ENCODE results near the gene PDIA6.

DNA sequence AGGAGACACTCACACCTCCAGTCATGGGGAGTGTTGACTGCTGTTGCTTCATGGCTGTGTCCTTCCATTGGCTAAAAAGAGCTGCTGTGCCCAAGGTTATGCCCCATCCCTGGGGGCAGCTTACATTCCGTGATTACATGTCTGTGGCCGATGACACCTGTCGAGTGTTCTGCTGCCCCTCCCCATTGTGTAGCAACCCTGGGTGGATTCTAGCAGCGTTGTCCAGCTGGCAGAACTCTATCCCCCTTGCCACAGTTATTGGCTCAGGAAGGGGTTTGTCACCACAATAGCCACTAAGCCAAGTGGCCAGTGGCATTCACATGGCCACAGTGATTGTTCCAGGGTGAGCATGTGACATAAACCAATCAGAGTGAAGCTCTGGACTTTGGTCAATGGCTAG is 11.6 kb upstream of the PDIA6 start:
- TF ChIP-seq POLR2A (IDR thresholded peaks at IDR 0.05; ENCODE audit: low read depth, low read length) (no peak), POLR2AphosphoS5 (IDR thresholded peaks at IDR 0.05; ENCODE audit: low read depth, low read length) (no peak), TAF1 (IDR thresholded peaks at IDR 0.05; ENCODE audit: low read depth, low read length) (no peak), SPI1 (IDR thresholded peaks at IDR 0.05; ENCODE audit: low read depth, low read length) (no peak), PAX5 (IDR thresholded peaks at IDR 0.05; ENCODE audit: insufficient read depth, low read length, severe bottlenecking) (no peak)

All from GM12891 (cell line).